HG03103 (cell line): ENCODE results near the gene ZFYVE9.
"Not testable (repeated sequence)": the region's sequence is repeated elsewhere in the genome, so short reads cannot be mapped to it uniquely, and the experiment has no call there.

Source experiments
- ATAC-seq: cut with Tn5 transposase; IDR thresholded peaks from one replicate; pipeline ENCODE4 v1.9.1; 2021; ENCODE audit warnings: low read depth; ENCODE audit not compliant: unreplicated experiment

Gene ZFYVE9

GRCh38 chr1:52150445-52150844 is 8.6 kb downstream of the ZFYVE9 start:
- ATAC-seq: not testable (repeated sequence)

- no peak for ATAC-seq
Measured at GRCh38 chr1:52150946-52151345, 9.1 kb downstream of the ZFYVE9 start.

GRCh38 chr1:52152572-52152971 is 10.7 kb downstream of the ZFYVE9 start:
- no peak for ATAC-seq

- ATAC-seq: no peak
Measured at GRCh38 chr1:52153010-52153409, 11.1 kb downstream of the ZFYVE9 start.

- no peak for ATAC-seq
Measured at GRCh38 chr1:52153898-52154297, 12.0 kb downstream of the ZFYVE9 start.

- ATAC-seq: no peak
Measured at GRCh38 chr1:52156460-52156859, 14.6 kb downstream of the ZFYVE9 start.

GRCh38 chr1:52157582-52157981 is 15.7 kb downstream of the ZFYVE9 start:
- no peak for ATAC-seq

GRCh38 chr1:52158218-52158617 is 16.3 kb downstream of the ZFYVE9 start:
- no peak for ATAC-seq

GRCh38 chr1:52159033-52159789 is 17.3 kb downstream of the ZFYVE9 start:
- no peak for ATAC-seq

GRCh38 chr1:52162947-52163346 is 21.1 kb downstream of the ZFYVE9 start:
- ATAC-seq: no peak

- no peak for ATAC-seq
Measured at GRCh38 chr1:52164604-52165003, 22.7 kb downstream of the ZFYVE9 start.

- ATAC-seq: no peak
Measured at GRCh38 chr1:52166996-52167753, 25.3 kb downstream of the ZFYVE9 start.

GRCh38 chr1:52168373-52169080 is 26.6 kb downstream of the ZFYVE9 start:
- ATAC-seq: no peak

GRCh38 chr1:52171149-52171548 is 29.3 kb downstream of the ZFYVE9 start:
- ATAC-seq: not testable (repeated sequence)

GRCh38 chr1:52179073-52179472 is 37.2 kb downstream of the ZFYVE9 start:
- no peak for ATAC-seq

- no peak for ATAC-seq
Measured at GRCh38 chr1:52180176-52180575, 38.3 kb downstream of the ZFYVE9 start.

GRCh38 chr1:52181759-52182158 is 39.9 kb downstream of the ZFYVE9 start:
- ATAC-seq: not testable (repeated sequence)

GRCh38 chr1:52182328-52182727 is 40.4 kb downstream of the ZFYVE9 start:
- ATAC-seq: not testable (repeated sequence)

GRCh38 chr1:52182874-52183400 is 41.0 kb downstream of the ZFYVE9 start:
- ATAC-seq: no peak

GRCh38 chr1:52186449-52186848 is 44.6 kb downstream of the ZFYVE9 start:
- no peak for ATAC-seq

- ATAC-seq: no peak
Measured at GRCh38 chr1:52189898-52190480, 48.1 kb downstream of the ZFYVE9 start.
